ENCODE measurements around the gene CFAP210. TPM values are rescaled to one million over a fixed set of nuclear protein-coding genes. Genes with fewer than 3 reads are reported as not detected.

CFAP210 gene
- total RNA-seq, 1 experiment from 2014 or later = 0.94 TPM

DNA sequence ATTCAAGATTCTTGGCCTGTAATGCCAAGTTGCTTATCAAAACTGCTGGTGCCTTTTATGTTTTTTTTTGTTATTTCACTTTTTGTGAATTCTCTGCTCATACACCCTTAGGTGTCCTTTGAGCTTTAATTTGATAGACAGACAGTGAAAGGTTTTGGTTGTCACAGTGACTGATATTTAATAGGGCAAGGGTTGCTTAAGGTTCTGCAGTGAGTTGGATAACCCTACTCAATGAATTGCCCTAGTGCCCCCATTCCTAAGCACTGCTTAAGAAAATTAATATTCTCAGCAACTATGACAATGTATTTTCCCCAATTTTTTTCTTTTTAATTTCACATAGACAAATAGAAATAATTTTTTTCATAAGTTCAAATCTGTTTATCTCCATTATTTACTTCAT is 94.6 kb downstream of the CFAP210 start:
- H3K23ac ChIP-seq (ENCODE audit: insufficient read length, low read depth, low read length) = no peak overlapping the region

More for the DNA sequence above, 94.6 kb downstream of the CFAP210 start:
- Histone ChIP-seq H3K27me3 (ENCODE audit: insufficient read depth, low read length) (no peaks in the 10 kb centered on the region), H2BK15ac (ENCODE audit: low read depth, low read length) (no peak overlapping the region), H4K20me1 (ENCODE audit: control insufficient read depth, insufficient read depth, insufficient read length) (no peaks in the 10 kb centered on the region), H2BK12ac (ENCODE audit: insufficient read length, low read depth, low read length) (no peak overlapping the region), H3K79me1 (ENCODE audit: insufficient read depth, low read depth, low read length, poor library complexity, severe bottlenecking) (peaks cover 8% of the 10 kb centered on the region), H3K27ac (ENCODE audit: insufficient read length, low read depth, low read length) (no peak overlapping the region), H2BK120ac (ENCODE audit: low read depth, low read length, poor library complexity, severe bottlenecking) (no peak overlapping the region), H3K9me3 (ENCODE audit: control insufficient read depth, low read depth, low read length) (no peaks in the 10 kb centered on the region), H3K56ac (ENCODE audit: insufficient read length, low read depth, low read length) (no peak overlapping the region), H3K79me2 (ENCODE audit: insufficient read depth, low read length) (peaks cover 17% of the 10 kb centered on the region; the same call in 1 of the 2 replicates), H3K9ac (ENCODE audit: extremely low read depth, insufficient read length, low read length) (no peak overlapping the region), H4K5ac (ENCODE audit: insufficient read length, low read depth, low read length) (no peak overlapping the region), H2AFZ (ENCODE audit: low read length) (no peak overlapping the region), H4K8ac (replicated peaks; ENCODE audit: insufficient read length, low read depth, low read length) (no peak overlapping the region), H3K23me2 (ENCODE audit: insufficient read length, low read depth, low read length, poor library complexity, severe bottlenecking) (no peaks in the 10 kb centered on the region), H3K18ac (ENCODE audit: insufficient read length, low read depth, low read length) (no peak overlapping the region), H3K4ac (ENCODE audit: low read depth, low read length) (no peak overlapping the region), H3K4me1 (ENCODE audit: insufficient read depth, low read length) (no peaks in the 10 kb centered on the region), H4K91ac (ENCODE audit: insufficient read length, low read depth, low read length) (no peak overlapping the region), H2BK20ac (ENCODE audit: low read depth, low read length, poor library complexity, severe bottlenecking) (no peak overlapping the region), H2AK5ac (ENCODE audit: insufficient read length, low read length) (no peak overlapping the region), H2BK5ac (ENCODE audit: insufficient read length, low read length) (no peak overlapping the region), H3T11ph (ENCODE audit: low read length) (no peak overlapping the region), H3K14ac (ENCODE audit: insufficient read depth, low read length) (no peak overlapping the region), H3K4me2 (ENCODE audit: insufficient read depth, insufficient read length, low read length) (no peak overlapping the region)
- Mint-ChIP-seq H3K36me3 (ENCODE audit: insufficient read depth in 1 of 3, low read depth in 3 of 3) (peaks cover 8 to 12% (median 10%) of the 10 kb centered on the region in 3 experiments), H3K27ac (no peak overlapping the region), H3K4me3 (no peak overlapping the region), H3K9me3 (no peaks in the 10 kb centered on the region), H3K4me1 (no peaks in the 10 kb centered on the region), H3K27me3 (ENCODE audit: low read depth) (no peaks in the 10 kb centered on the region)
- TF ChIP-seq, protein P1, sequence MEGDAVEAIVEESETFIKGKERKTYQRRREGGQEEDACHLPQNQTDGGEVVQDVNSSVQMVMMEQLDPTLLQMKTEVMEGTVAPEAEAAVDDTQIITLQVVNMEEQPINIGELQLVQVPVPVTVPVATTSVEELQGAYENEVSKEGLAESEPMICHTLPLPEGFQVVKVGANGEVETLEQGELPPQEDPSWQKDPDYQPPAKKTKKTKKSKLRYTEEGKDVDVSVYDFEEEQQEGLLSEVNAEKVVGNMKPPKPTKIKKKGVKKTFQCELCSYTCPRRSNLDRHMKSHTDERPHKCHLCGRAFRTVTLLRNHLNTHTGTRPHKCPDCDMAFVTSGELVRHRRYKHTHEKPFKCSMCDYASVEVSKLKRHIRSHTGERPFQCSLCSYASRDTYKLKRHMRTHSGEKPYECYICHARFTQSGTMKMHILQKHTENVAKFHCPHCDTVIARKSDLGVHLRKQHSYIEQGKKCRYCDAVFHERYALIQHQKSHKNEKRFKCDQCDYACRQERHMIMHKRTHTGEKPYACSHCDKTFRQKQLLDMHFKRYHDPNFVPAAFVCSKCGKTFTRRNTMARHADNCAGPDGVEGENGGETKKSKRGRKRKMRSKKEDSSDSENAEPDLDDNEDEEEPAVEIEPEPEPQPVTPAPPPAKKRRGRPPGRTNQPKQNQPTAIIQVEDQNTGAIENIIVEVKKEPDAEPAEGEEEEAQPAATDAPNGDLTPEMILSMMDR (conservative IDR thresholded peaks at IDR 0.05) = no peak
- DNase-seq = no peak

All from H9 (cell line).